OCI-LY3 (cell line): ENCODE measurements around the gene MYD88.

Experiments used
- H2AFZ ChIP-seq: fragments of 200-600, 300-600 bp; shearing (Covaris generic); 2 replicates; pipeline ENCODE4 v1.6.0; 2014; ENCODE audit warnings: antibody characterized with exemption, low read depth, low read length
- H3K27ac ChIP-seq: fragments of 200-600, 300-600 bp; sonication (generic); 2 replicates; pipeline ENCODE4 v1.5.1; 2014; ENCODE audit warnings: mild to moderate bottlenecking, low read length, moderate library complexity, mixed read lengths
- H3K27me3 ChIP-seq: fragments of 200-600, 300-600 bp; sonication (generic); 2 replicates; pipeline ENCODE4 v1.6.1; 2014; ENCODE audit warnings: low read depth, low read length, mixed read lengths
- H3K36me3 ChIP-seq: fragments of 200-600, 300-600 bp; sonication (generic); replicated peaks from 2 replicates; pipeline ENCODE3; 2014; ENCODE audit warnings: low read depth, low read length, mixed read lengths
- H3K4me1 ChIP-seq: fragments of 300-600, 200-600 bp; sonication (generic); 2 replicates; pipeline ENCODE4 v1.6.1; 2014; ENCODE audit warnings: low read length, mixed read lengths
- H3K4me2 ChIP-seq: fragments of 200-600, 300-600 bp; sonication (generic); 2 replicates; pipeline ENCODE4 v1.6.1; 2014; ENCODE audit warnings: low read length, mixed read lengths
- H3K4me3 ChIP-seq: fragments of 300-600, 200-600 bp; sonication (generic); 2 replicates; pipeline ENCODE4 v1.5.1; 2014; ENCODE audit warnings: antibody characterized with exemption, mild to moderate bottlenecking, low read length, moderate library complexity
- H3K79me2 ChIP-seq: fragments of 300-600, 200-600 bp; shearing (Covaris generic); 2 replicates; pipeline ENCODE4 v1.6.1; 2014; ENCODE audit warnings: mild to moderate bottlenecking, low read length, mixed read lengths
- H3K9ac ChIP-seq: fragments of 300-600, 200-600 bp; shearing (Covaris generic); 2 replicates; pipeline ENCODE4 v1.6.0; 2014; ENCODE audit warnings: mild to moderate bottlenecking, low read length, moderate library complexity
- H3K9me3 ChIP-seq: fragments of 200-600, 300-600 bp; shearing (Covaris generic); 2 replicates; pipeline ENCODE4 v1.6.1; 2014; ENCODE audit warnings: low read length, mixed read lengths; ENCODE audit not compliant: insufficient read depth
- H4K20me1 ChIP-seq: fragments of 200-600, 300-600 bp; sonication (generic); 2 replicates; pipeline ENCODE4 v1.6.1; 2016; ENCODE audit warnings: low read length, mixed read lengths; ENCODE audit not compliant: insufficient read depth
- EZH2phosphoT487 ChIP-seq: fragments of 200-600 bp; shearing (Covaris generic); IDR thresholded peaks from 2 replicates; pipeline ENCODE4 v1.6.1; 2018; ENCODE audit warnings: antibody characterized with exemption, mixed run types, low read depth
- TF ChIP-seq, protein P1 (sequence below): fragments of 200-600, 300-600 bp; sonication (generic); IDR thresholded peaks from 2 replicates; pipeline ENCODE4 v1.5.1; 2014; ENCODE audit warnings: antibody characterized with exemption, low read length, low read depth

MYD88 gene

DNA sequence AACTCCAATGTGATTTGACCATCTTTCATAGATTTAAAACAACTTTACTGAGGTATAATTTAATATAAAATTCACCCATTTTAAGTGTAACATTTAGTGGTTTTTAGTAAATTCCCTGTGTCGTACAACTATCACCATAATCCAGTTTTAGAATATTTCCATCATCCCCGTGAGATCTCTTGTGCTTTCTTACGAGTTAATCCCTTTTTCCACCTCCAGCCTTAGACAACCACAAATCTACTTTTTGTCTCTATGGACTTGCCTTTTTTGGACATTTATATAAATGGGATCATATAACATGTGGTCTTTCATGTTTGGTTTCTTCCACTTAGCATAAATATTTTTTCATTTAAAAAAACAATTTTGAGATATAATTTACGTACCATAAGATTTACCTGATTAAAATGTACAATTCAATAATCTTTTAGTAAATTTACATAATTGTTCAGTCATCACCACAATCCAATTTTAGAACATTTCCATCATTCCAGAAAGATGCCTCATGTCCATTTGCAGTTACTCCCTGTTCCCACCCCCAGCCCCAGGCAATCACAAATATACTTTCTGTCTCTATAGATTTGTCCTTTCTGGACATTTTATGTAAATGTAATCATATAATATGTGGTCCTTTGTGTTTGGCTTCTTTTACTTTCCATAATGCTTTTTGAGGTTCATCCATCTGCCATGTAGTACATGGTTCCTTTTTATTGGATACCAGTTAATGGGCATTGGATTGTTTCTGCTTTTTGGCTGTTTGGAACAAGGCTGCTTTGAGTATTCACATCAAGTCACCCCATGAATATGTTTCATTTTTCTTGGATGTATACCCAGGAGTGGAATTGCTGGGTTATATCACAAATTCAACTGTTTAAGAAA lies 29.9 kb downstream of the MYD88 start:
- peaks cover 20% of the 10 kb centered on the region for H3K36me3 ChIP-seq
- H3K4me1 ChIP-seq = peaks cover 65% of the 10 kb centered on the region
- H3K27me3 ChIP-seq = no peaks in the 10 kb centered on the region
- no peak overlapping the region for H3K9ac ChIP-seq
- H3K4me3 ChIP-seq = no peak overlapping the region; the same call in 1 of the 2 replicates
- TF ChIP-seq EZH2phosphoT487 = no peak
- TF ChIP-seq, protein P1, sequence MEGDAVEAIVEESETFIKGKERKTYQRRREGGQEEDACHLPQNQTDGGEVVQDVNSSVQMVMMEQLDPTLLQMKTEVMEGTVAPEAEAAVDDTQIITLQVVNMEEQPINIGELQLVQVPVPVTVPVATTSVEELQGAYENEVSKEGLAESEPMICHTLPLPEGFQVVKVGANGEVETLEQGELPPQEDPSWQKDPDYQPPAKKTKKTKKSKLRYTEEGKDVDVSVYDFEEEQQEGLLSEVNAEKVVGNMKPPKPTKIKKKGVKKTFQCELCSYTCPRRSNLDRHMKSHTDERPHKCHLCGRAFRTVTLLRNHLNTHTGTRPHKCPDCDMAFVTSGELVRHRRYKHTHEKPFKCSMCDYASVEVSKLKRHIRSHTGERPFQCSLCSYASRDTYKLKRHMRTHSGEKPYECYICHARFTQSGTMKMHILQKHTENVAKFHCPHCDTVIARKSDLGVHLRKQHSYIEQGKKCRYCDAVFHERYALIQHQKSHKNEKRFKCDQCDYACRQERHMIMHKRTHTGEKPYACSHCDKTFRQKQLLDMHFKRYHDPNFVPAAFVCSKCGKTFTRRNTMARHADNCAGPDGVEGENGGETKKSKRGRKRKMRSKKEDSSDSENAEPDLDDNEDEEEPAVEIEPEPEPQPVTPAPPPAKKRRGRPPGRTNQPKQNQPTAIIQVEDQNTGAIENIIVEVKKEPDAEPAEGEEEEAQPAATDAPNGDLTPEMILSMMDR = no peak
- no peak overlapping the region for H3K27ac ChIP-seq
- H3K4me2 ChIP-seq = peak overlapping the region; percentile 46
- peaks cover 79% of the 10 kb centered on the region for H3K79me2 ChIP-seq
- H2AFZ ChIP-seq = no peak overlapping the region
- no peaks in the 10 kb centered on the region for H3K9me3 ChIP-seq
- peaks cover 62% of the 10 kb centered on the region for H4K20me1 ChIP-seq

DNA sequence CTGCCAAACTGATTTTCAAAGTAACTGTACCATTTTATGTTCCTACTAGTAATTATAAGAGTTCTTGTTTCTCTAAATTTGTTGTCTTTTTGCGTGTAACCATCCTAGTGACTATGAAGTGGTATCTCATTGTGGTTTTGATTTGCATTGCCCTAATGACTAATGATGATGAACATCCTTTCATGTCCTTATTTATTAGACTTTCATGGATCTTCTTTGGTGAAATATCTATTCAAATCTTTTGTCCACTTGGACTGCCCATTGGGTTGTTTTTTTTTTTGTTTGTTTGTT lies 30.5 kb downstream of the MYD88 start:
- peaks cover 65% of the 10 kb centered on the region for H3K4me1 ChIP-seq

DNA sequence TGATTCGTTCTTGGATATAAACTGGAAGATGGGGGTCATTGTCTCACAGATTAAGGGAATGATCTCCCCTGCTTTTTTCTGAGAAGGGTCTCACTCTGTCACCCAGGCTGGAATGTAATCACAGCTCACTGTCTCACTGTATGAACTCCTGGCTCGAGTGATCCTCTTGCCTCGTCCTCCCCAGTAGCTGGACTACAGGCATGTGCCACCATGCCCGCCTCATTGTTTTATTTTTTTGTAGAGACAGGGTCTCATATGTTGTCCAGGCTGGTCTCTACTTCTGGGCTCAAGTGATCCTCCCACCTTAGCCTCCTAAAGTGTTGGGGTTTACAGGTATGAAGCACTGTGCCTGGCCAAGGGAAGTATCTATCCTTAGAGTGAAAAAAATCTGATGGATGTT lies 32.3 kb downstream of the MYD88 start:
- H3K4me2 ChIP-seq = no peak overlapping the region
- H3K27me3 ChIP-seq = no peaks in the 10 kb centered on the region
- peaks cover 100% of the 10 kb centered on the region for H3K79me2 ChIP-seq
- H3K9me3 ChIP-seq = no peaks in the 10 kb centered on the region
- H2AFZ ChIP-seq = no peak overlapping the region
- no peak overlapping the region for H3K4me3 ChIP-seq
- peaks cover 78% of the 10 kb centered on the region for H3K4me1 ChIP-seq
- no peak overlapping the region for H3K9ac ChIP-seq
- peaks cover 20% of the 10 kb centered on the region for H3K36me3 ChIP-seq
- no peak overlapping the region for H3K27ac ChIP-seq
- TF ChIP-seq, protein P1 = no peak
- no peak for TF ChIP-seq EZH2phosphoT487
- H4K20me1 ChIP-seq = peaks cover 85% of the 10 kb centered on the region

More for the DNA sequence above, 30.5 kb downstream of the MYD88 start:
- Histone ChIP-seq H2AFZ (no peak overlapping the region), H3K27ac (no peak overlapping the region), H3K4me3 (no peak overlapping the region; the same call in 1 of the 2 replicates), H3K36me3 (peaks cover 20% of the 10 kb centered on the region), H3K27me3 (no peaks in the 10 kb centered on the region), H3K4me2 (peak overlapping the region; percentile 46), H4K20me1 (peaks cover 67% of the 10 kb centered on the region), H3K9ac (no peak overlapping the region), H3K79me2 (peaks cover 85% of the 10 kb centered on the region), H3K9me3 (no peaks in the 10 kb centered on the region)
- no peak for TF ChIP-seq EZH2phosphoT487
- TF ChIP-seq, protein P1 = no peak

DNA sequence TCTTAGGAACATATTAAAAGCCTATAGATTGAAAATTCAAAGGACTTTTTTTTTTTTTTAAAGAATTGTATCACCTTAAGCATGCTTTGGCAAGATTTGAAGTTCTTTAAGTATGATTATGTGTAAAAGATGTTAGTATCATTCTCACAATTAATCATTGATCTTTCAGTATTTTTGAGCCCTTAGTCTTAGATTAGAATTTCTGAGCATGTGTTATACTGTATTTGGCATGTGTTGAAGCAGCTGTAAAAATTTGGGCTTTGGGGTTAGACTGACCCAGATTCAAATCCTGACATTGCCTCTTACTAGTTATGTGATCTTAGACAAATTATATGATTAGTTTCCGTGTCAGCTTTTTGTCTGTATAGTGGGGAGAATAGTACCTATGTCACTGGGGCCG lies 33.2 kb downstream of the MYD88 start:
- Histone ChIP-seq H4K20me1 (peaks cover 94% of the 10 kb centered on the region), H3K27ac (no peak overlapping the region), H3K36me3 (peaks cover 20% of the 10 kb centered on the region), H3K27me3 (no peaks in the 10 kb centered on the region), H3K4me2 (no peak overlapping the region), H3K4me3 (no peak overlapping the region), H3K4me1 (peaks cover 87% of the 10 kb centered on the region), H3K9ac (no peak overlapping the region), H2AFZ (no peak overlapping the region), H3K9me3 (no peaks in the 10 kb centered on the region), H3K79me2 (peaks cover 100% of the 10 kb centered on the region)
- no peak for TF ChIP-seq EZH2phosphoT487
- TF ChIP-seq, protein P1 = no peak
